Fibroblast of the aortic adventitia (primary cell): ENCODE measurements around the gene TTC12. TPM values are rescaled to one million over a fixed set of nuclear protein-coding genes. Genes with fewer than 3 reads are reported as not detected.
A peak's percentile ranks its signal among the peaks of the same experiment; 100 is the strongest.

Source experiments
- DNase-seq: peaks from one replicate; pipeline ENCODE4 v3.0.0-alpha.2; 2010; ENCODE audit warnings: low read depth
- H3K4me3 ChIP-seq: 2 replicates; pipeline ENCODE4 v1.5.1; 2011; ENCODE audit warnings: low read depth, mild to moderate bottlenecking, control low read depth, low read length, moderate library complexity
- total RNA-seq: library from RNA; depleted of rRNA; stranded (reverse); fragments of >200 nt; gene quantifications from 2 replicates; pipeline ENCODE4 v1.2.3, GENCODE V29; 2012; ENCODE audit warnings: low replicate concordance
- TF ChIP-seq, protein P1 (sequence below): IDR thresholded peaks from 2 replicates; pipeline ENCODE4 v1.5.1; 2011; ENCODE audit warnings: mild to moderate bottlenecking, low read length, control low read depth, inconsistent platforms; ENCODE audit not compliant: insufficient read depth

Gene TTC12
- total RNA-seq, 1 donor, result 9.8 TPM

DNA sequence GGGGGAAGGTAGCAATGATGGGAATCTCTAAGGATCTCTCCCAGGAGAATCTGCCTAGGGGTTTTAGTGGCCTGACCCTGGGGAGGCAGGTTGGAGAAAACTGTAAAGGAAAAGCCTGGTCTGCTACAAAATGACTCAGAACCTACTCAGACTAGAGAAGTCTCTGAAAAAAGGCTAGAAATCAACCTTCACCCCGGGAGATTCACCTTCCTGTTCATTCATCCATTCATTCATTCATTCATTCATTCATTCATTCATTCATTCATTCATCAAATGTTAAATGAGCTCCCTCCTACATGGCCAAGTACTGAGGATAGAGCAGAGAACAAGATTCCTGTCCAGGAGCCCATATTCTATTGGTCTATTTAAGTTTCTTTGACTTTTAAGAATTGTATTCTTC is 64.3 kb downstream of the TTC12 start:
- no peak overlapping the region for H3K4me3 ChIP-seq
- TF ChIP-seq, protein P1, sequence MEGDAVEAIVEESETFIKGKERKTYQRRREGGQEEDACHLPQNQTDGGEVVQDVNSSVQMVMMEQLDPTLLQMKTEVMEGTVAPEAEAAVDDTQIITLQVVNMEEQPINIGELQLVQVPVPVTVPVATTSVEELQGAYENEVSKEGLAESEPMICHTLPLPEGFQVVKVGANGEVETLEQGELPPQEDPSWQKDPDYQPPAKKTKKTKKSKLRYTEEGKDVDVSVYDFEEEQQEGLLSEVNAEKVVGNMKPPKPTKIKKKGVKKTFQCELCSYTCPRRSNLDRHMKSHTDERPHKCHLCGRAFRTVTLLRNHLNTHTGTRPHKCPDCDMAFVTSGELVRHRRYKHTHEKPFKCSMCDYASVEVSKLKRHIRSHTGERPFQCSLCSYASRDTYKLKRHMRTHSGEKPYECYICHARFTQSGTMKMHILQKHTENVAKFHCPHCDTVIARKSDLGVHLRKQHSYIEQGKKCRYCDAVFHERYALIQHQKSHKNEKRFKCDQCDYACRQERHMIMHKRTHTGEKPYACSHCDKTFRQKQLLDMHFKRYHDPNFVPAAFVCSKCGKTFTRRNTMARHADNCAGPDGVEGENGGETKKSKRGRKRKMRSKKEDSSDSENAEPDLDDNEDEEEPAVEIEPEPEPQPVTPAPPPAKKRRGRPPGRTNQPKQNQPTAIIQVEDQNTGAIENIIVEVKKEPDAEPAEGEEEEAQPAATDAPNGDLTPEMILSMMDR, result no peak
- DNase-seq, result no peak

DNA sequence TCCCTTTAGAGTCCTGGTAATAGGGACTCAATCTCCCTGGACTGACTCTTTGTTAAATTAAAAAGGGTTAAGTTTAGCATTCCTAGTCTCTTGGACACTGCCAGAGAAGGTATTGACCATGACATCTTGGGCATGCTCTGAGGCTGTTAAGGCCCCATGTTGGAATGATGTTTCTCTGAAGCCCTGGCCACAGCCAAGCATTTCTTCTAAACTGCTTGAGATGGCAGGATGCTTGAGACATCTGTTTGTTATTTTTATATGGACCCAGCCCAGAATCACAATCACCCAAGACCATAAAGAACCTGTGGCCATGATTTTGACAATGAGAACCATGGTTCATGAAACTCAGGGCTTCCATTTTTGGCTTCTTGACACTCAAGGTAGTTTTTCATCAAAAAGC is 67.7 kb downstream of the TTC12 start:
- TF ChIP-seq, protein P1, result no peak
- H3K4me3 ChIP-seq, result no peak overlapping the region
- DNase-seq, result no peak

DNA sequence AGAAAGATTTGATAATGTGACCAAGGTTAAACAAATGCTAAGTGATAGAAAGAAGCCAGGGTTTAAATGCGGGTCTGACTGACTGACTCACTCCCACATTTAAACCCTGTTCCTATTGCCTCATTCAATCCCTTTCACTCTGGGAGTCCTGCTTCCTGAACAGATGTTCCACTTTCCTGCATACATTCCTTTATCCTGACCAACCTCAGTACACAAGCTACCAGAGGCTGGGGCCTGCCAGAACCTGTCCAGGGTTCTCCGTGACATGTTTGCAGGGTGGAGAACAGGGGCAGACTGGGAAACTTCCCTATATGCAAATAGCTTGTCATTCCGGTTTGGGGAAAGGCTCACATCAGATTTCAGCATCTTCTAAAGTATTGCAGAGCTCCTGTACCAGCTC is 70.2 kb downstream of the TTC12 start:
- TF ChIP-seq, protein P1, result no peak
- DNase-seq, result peak; percentile 89

DNA sequence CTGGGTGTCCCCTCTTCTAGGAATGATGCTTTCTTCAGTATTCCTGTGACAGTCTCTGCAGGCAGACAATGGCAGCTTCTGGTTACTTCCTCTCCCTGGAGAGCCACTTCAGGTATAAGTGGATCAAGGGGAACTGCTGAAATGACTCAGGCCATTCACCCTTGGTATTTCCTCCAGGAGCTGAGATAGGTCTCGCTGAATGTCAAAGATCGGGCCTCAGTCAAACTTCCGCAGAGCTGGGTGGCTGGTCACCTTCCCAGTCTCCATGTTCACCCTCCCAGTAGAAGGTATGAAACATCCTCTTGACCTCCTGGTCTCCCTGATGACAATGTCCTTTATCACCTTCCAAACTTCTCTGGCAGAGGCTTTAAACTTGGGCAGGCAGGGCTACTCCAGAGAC is 71.4 kb downstream of the TTC12 start:
- TF ChIP-seq, protein P1, result no peak

More for the DNA sequence above, 70.2 kb downstream of the TTC12 start:
- H3K4me3 ChIP-seq, result no peak overlapping the region

DNA sequence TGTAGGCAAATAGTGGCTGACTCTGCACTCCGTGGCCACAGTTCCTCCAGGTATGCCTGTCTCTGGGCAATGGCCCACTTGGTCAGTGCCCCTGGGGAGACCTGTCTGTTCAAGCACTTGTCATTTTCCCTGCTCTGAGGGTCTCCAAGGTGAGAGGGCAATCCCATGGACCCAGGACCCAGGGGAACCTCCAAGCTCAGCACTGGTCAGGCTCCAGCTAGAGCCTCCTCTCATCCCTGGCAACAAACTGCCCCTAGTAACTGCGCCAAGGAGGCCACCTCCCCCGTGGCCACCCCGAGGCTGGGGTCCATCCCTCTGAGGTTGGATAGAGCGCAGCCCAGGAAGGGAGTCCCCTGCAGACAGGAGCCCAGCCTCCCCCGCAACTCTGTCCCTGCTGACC is 72.5 kb downstream of the TTC12 start:
- no peak for DNase-seq
- no peak overlapping the region for H3K4me3 ChIP-seq
- TF ChIP-seq, protein P1, result no peak

More for the DNA sequence above, 71.4 kb downstream of the TTC12 start:
- H3K4me3 ChIP-seq, result no peak overlapping the region
- DNase-seq, result no peak

DNA sequence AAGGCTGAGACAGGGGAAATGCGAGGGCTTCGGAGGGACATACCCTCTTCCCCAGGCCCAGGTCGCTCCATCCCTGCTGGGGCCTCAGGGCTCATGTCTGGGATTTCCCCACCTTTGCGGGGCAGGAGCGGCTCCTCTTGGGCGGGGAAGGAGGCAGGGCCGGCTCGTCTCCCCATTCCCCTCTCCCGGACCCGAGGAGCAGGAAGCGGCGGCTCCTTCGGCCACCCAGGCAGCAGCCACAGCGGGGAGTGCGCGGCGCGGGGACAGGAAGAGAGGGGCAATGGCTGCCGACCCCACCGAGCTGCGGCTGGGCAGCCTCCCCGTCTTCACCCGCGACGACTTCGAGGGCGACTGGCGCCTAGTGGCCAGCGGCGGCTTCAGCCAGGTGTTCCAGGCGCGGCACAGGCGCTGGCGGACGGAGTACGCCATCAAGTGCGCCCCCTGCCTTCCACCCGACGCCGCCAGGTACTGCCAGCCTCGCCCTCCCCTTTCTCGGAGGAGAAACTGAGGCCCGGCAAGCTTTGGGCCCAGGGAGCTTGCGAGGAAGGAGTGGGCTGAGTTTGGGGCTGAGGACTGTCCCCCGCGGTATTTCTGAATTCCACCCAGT is 73.3 kb downstream of the TTC12 start, which contains the start of gene ANKK1:
ANKK1 (plus strand) TSS at position 175 of the 607 bp plus-strand sequence; CDS start at position 281, 106 bp downstream.
- no peak for DNase-seq
- TF ChIP-seq, protein P1, result no peak
- H3K4me3 ChIP-seq, result no peak within 1 kb of the TSS

DNA sequence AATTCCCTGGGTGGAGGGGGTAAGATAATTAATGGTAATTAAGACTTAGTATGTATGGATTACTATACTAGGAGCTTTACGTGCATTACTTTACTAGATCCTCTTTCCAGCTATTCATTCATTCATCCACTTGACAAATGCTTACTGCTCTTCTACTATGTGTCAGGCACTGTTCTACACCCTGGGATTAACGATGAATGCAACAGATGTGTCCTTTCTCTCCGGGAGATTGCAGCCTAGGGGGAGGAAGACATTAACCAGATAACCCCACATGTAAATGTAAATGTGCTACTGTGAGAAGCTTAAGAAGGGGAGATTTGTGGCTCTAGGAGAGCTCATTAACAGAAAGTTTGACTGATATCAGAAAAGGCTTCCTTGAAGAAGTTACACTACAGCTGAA is 74.9 kb downstream of the TTC12 start:
- H3K4me3 ChIP-seq, result no peak overlapping the region
- TF ChIP-seq, protein P1, result no peak
- no peak for DNase-seq
